GM18909 (cell line): ENCODE data around the gene KRT81.
"Not testable (repeated sequence)": the region's sequence is repeated elsewhere in the genome, so short reads cannot be mapped to it uniquely, and the experiment has no call there.

ENCODE experiments used
- ATAC-seq: cut with Tn5 transposase; IDR thresholded peaks from one replicate; pipeline ENCODE4 v1.9.1; 2021; ENCODE audit warnings: mild to moderate bottlenecking; ENCODE audit not compliant: unreplicated experiment, poor library complexity

KRT81 gene

GRCh38 chr12:52245259-52245961 lies 45.9 kb downstream of the KRT81 start:
- no peak for ATAC-seq

- no peak for ATAC-seq
Measured at GRCh38 chr12:52244615-52244994, 46.7 kb downstream of the KRT81 start.

- peak; percentile 86 for ATAC-seq
Measured at GRCh38 chr12:52243856-52244614, 47.3 kb downstream of the KRT81 start.

- ATAC-seq = no peak
Measured at GRCh38 chr12:52243259-52243855, 48.0 kb downstream of the KRT81 start.

GRCh38 chr12:52242442-52243258 lies 48.7 kb downstream of the KRT81 start:
- no peak for ATAC-seq

- no peak for ATAC-seq
Measured at GRCh38 chr12:52241205-52241842, 50.0 kb downstream of the KRT81 start.

GRCh38 chr12:52240247-52240646 lies 51.1 kb downstream of the KRT81 start:
- not testable (repeated sequence) for ATAC-seq

GRCh38 chr12:52239767-52240166 lies 51.6 kb downstream of the KRT81 start:
- ATAC-seq = no peak

GRCh38 chr12:52238916-52239646 lies 52.3 kb downstream of the KRT81 start:
- ATAC-seq = no peak

- no peak for ATAC-seq
Measured at GRCh38 chr12:52238207-52238840, 53.0 kb downstream of the KRT81 start.

- no peak for ATAC-seq
Measured at GRCh38 chr12:52236386-52237050, 54.8 kb downstream of the KRT81 start.
